Measurements from ENCODE around the gene LYZL4.

LYZL4 gene

DNA sequence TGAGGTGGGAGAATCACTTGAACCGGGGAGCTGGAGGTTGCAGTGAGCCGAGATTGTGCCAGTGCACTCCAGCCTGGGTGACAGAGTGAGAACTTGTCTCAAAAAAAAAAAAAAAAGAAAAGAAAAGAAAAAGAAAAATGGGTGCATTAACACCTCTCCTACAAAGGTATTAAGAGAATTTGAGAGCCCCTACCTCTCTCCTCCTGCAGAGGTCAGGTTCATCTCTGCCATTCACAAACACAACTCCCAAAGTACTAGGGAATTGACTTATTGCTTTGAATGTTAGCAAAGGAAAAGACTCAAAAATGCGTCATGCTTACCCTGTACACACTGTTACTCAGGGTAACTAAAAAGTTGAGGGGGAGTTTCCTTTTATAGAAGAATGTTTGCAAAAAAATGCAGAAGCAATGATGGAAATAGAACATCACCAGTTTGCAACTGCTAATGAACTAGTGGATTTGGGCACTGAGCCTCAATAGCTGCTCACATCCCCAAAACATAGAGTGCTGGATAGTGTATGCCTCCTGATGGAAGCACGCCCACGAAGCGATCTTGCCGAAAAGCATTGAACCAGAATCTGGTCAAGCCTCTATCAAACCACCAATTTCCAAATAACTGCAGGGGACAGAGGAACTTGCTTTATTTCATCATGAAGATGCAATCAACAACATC is 15.5 kb upstream of the LYZL4 start:
- DNase-seq, result no peak

- DNase-seq, result no peak
These were observed 14.5 kb upstream of the LYZL4 start for GRCh38 chr3:42424911-42425310.

GRCh38 chr3:42421818-42422796 is 11.7 kb upstream of the LYZL4 start:
- no peak for DNase-seq

- no peak for DNase-seq
These were observed 9.2 kb upstream of the LYZL4 start for GRCh38 chr3:42419563-42419962.

- no peak for DNase-seq
These were observed 2.2 kb upstream of the LYZL4 start for GRCh38 chr3:42412526-42413155.

DNA sequence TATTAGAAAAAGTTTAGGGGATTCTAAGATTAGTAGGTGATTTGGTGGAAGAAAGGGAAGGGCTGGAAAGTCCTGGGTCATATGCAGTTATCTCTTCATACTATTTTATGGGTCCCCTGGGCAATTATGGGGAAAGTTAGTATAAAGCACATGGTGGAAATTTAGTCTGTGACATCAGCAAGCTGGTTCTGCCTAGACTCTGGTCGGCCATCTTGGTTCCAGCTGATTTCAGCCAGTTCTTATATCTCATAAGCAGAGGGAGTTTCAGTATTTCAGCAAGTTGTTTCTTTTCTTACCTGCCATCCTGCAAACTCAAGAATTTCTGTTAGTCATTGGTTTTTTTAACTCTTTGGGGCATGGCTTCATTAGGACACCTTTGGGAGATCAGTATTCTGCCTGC is 1.0 kb upstream of the LYZL4 start:
- DNase-seq, result no peak

GRCh38 chr3:42408156-42408555 is 2.3 kb downstream of the LYZL4 start:
- DNase-seq, result no peak

DNA sequence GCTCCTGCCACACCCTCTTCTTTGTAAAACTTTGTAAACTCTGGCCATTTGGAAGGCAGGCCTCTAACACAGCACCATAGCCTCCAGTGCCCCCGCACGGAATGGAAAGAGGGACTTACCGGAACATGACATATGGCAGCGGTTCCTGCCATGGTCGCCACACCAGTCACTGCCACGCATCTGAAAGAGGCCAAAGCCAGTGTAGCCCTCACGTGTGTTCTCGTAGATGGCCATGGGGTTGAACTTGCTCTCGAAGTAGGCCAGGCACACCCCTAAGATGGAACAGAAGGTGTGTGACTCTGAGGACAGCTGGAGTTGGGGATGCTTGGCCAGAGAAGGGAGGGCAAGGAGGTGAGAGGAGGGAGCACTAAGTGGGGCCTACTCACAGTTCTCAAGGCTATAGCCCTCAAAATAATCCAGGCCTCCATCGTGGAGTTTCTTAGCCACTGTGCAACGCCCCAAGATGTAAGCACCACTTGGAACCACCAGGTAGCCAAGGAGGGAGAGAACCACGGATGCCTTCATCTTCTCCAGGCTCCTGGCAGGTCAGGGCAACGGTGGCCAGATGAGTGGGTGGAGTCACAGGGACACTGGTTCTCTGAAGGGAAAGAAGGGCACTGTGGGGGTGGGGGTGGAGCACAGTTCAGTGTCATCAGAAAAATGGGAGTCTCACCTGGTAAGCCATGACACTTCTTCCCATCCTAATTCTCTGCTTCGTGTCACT is 3.5 kb downstream of the LYZL4 start:
- DNase-seq, result no peak

- DNase-seq, result no peak
These were observed 4.6 kb downstream of the LYZL4 start for GRCh38 chr3:42405857-42406256.

DNA sequence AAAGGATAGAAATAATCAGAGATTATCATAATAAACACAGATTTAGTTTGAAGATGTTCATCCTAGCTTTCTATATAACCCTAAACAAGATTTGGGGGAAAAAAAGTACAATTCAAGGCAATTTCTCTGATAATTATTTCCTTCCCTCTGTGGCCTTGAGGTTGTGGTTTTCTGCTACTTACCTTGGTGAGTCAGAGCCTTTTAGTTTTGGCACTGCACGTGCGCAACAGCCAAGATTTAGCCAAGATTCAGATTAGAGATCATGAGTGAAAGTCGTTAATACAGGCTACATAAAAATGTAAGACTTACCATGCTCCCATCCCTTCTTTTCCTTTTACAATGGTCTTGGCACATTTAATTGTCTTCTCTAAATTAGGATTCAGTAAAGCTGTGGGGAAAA is 6.7 kb downstream of the LYZL4 start:
- DNase-seq, result no peak

GRCh38 chr3:42402394-42403096 is 7.9 kb downstream of the LYZL4 start:
- DNase-seq, result no peak

- DNase-seq, result no peak
These were observed 12.3 kb downstream of the LYZL4 start for GRCh38 chr3:42398080-42398479.

- DNase-seq, result no peak
These were observed 12.8 kb downstream of the LYZL4 start for GRCh38 chr3:42397644-42398043.

- no peak for DNase-seq
These were observed 15.7 kb downstream of the LYZL4 start for GRCh38 chr3:42394579-42395288.

DNA sequence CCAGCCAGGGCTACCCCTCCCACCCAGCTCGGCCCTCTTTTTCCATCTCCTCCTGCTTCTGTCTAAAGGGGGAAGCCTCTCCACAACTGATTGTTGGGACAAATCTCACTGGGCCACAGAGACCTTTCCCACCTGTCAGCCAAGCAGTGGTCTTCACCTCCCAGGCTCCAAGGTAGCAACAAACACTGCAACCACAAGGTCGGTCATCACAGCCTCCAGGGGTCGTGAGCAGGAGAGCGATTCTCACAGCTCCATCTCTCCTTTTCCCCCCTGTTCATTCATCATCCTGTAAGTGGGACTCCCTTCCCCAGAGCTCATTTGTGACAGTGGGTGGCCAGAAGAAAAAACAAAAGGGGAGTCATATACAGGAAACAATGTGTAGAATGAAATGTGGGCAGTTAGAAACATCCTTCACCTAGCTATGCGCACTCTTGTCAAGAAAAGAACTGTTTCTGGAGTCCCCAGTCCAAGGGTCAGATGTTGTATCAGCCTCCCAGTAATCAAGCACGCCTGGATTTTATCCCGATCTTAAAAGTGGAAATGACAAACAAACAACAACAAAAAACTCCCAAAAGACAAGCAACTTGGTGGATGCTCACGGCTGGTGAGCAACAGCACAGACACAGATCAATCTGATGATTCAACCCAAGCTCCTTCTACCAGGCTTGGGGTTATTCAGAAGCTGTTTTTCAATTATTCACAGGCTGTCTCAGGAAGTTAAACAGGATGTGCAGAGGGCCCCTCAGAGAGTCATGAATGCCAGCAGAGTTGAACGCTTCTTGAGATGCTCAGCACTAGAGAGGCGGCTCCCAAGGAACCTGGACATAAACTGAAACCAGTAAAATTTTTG is 22.4 kb downstream of the LYZL4 start:
- no peak for DNase-seq

- DNase-seq, result no peak
These were observed 28.8 kb downstream of the LYZL4 start for GRCh38 chr3:42381551-42382082.

GRCh38 chr3:42377681-42378080 is 32.7 kb downstream of the LYZL4 start:
- no peak for DNase-seq

GRCh38 chr3:42376344-42376798 is 34.0 kb downstream of the LYZL4 start:
- DNase-seq, result no peak

DNA sequence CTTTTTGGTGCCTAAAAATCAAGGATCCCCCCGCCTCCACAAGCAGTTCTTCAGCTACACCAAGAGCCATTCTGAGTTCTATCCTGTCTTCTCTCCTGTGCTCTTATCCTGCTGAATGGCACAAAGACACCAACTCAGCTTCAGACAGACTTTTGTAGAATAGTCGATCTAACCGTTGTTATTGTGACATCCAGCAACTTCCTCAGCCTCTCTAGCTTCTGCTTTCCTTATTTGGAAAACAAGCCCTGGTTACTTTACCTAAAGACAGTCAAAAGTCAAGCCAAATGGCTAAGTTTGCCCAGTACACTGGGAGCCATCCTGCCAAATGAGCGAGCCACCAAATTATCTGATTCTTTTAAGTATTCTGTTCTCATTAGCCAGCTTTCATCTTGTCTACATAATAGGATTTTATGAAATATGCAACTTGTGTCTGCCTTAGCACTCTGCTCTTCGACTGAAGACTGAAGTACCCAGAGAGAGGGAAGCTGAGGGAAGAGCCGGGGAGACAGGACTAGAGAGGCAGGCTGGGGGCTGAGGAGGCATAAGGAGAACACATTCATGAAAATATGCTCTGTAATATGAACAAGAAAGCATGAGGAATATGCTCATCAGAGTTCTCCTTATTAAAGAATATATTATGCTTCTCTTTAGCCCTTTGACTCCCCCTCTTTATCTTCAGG is 35.1 kb downstream of the LYZL4 start:
- no peak for DNase-seq

DNA sequence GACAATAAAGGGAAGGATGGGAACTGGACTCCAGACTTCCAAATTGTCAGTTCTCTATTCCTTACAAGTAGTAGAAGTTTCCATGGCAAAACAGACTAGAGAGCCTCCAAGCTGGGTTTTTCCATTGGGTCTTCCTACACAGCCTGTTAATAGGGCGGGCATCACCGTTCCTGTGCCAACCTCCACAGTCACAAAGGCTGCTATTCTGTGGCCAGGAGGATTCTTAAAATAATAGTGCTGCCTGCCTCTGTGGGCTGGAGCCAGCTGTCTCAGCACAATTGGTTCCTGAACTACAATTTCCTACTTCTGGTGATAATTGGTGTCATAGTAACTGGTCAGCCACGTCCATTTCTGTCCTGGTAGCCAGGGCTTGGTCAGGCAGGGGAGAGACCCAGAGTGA is 38.6 kb downstream of the LYZL4 start:
- no peak for DNase-seq
